Measurements from ENCODE around the gene INHBA.

- no peak for TF ChIP-seq MAFK (IDR thresholded peaks at IDR 0.05; ENCODE audit: low read depth, low read length)
- TF ChIP-seq CTCF (conservative IDR thresholded peaks at IDR 0.05; ENCODE audit: low read depth, low read length), result peak; percentile 45
- no peak for TF ChIP-seq NFE2L2 (IDR thresholded peaks at IDR 0.05; ENCODE audit: low read depth, low read length)
Observed at GRCh38 chr7:41711283-41712064, 8.6 kb upstream of the INHBA start.

All from IMR-90 (cell line).